HG03103 (cell line): Measurements from ENCODE around the gene PPP3R2.
"Not testable (repeated sequence)": the region's sequence is repeated elsewhere in the genome, so short reads cannot be mapped to it uniquely, and the experiment has no call there.

ENCODE experiments used
- ATAC-seq: cut with Tn5 transposase; IDR thresholded peaks from one replicate; pipeline ENCODE4 v1.9.1; 2021; ENCODE audit warnings: low read depth; ENCODE audit not compliant: unreplicated experiment

Gene PPP3R2

GRCh38 chr9:101590901-101591300 lies 3.9 kb downstream of the PPP3R2 start:
- ATAC-seq: no peak

GRCh38 chr9:101590074-101590473 lies 4.7 kb downstream of the PPP3R2 start:
- not testable (repeated sequence) for ATAC-seq

- no peak for ATAC-seq
Measured at GRCh38 chr9:101587332-101588043, 7.3 kb downstream of the PPP3R2 start.

- peak; percentile 92 for ATAC-seq
Measured at GRCh38 chr9:101586651-101587050, 8.1 kb downstream of the PPP3R2 start.

GRCh38 chr9:101585740-101586139 lies 9.0 kb downstream of the PPP3R2 start:
- no peak for ATAC-seq

GRCh38 chr9:101582553-101582952 lies 12.2 kb downstream of the PPP3R2 start:
- ATAC-seq: no peak

GRCh38 chr9:101579711-101580545 lies 14.8 kb downstream of the PPP3R2 start:
- no peak for ATAC-seq

GRCh38 chr9:101578378-101578777 lies 16.4 kb downstream of the PPP3R2 start:
- peak; percentile 49 for ATAC-seq

GRCh38 chr9:101574731-101575333 lies 19.9 kb downstream of the PPP3R2 start:
- ATAC-seq: no peak

GRCh38 chr9:101572316-101572715 lies 22.5 kb downstream of the PPP3R2 start:
- ATAC-seq: no peak

GRCh38 chr9:101571114-101571513 lies 23.7 kb downstream of the PPP3R2 start:
- no peak for ATAC-seq

GRCh38 chr9:101569741-101570501 lies 24.8 kb downstream of the PPP3R2 start:
- ATAC-seq: no peak

GRCh38 chr9:101567725-101568350 lies 26.9 kb downstream of the PPP3R2 start:
- no peak for ATAC-seq

GRCh38 chr9:101566904-101567724 lies 27.7 kb downstream of the PPP3R2 start:
- peak; percentile 77 for ATAC-seq

GRCh38 chr9:101564252-101564651 lies 30.5 kb downstream of the PPP3R2 start:
- no peak for ATAC-seq

- ATAC-seq: no peak
Measured at GRCh38 chr9:101562966-101563365, 31.8 kb downstream of the PPP3R2 start.

GRCh38 chr9:101561740-101562139 lies 33.0 kb downstream of the PPP3R2 start:
- no peak for ATAC-seq

- ATAC-seq: not testable (repeated sequence)
Measured at GRCh38 chr9:101549472-101550098, 45.2 kb downstream of the PPP3R2 start.
